BJ (cell line): Measurements from ENCODE around the gene CUX1. TPM values are rescaled to one million over a fixed set of nuclear protein-coding genes. Genes with fewer than 3 reads are reported as not detected.

Source experiments
- CTCF ChIA-PET: fragments of 350-600 bp; formaldehyde crosslinking; extraction: SDS; loops from one replicate; lab custom pipeline; 2021; ENCODE audit warnings: antibody characterized with exemption, inconsistent platforms; lab: Yijun Ruan, JAX
- POLR2A ChIA-PET: fragments of 300-600 bp; sonication (Branson Sonifier 250); formaldehyde crosslinking; extraction: SDS; loops from one replicate; lab custom pipeline; 2021; ENCODE audit warnings: antibody characterized with exemption; lab: Charles Lee
- DNase-seq: peaks from one replicate; pipeline ENCODE4 v3.0.0-alpha.2; 2011; ENCODE audit warnings: low read depth
- H3K27me3 ChIP-seq: 2 replicates; pipeline ENCODE4 v1.6.0; 2011; ENCODE audit warnings: low read length; ENCODE audit not compliant: control insufficient read depth, insufficient read depth
- H3K36me3 ChIP-seq: 2 replicates; pipeline ENCODE4 v1.5.1; 2011; ENCODE audit warnings: low read length; ENCODE audit not compliant: control insufficient read depth, insufficient read depth
- H3K4me3 ChIP-seq: 2 replicates; pipeline ENCODE4 v1.5.1; 2011; ENCODE audit warnings: low read depth, mild to moderate bottlenecking, control low read depth, low read length
- polyA plus RNA-seq: library from polyadenylated mRNA; depleted of rRNA; stranded (reverse); fragments of >200 nt; gene quantifications from 2 replicates; pipeline ENCODE4 v1.2.3, GENCODE V29; 2011
- TF ChIP-seq, protein P1 (sequence below): IDR thresholded peaks from 2 replicates; pipeline ENCODE4 v1.5.1; 2011; ENCODE audit warnings: low read depth, mild to moderate bottlenecking, control low read depth, inconsistent platforms, low read length, moderate library complexity; ENCODE audit not compliant: insufficient read depth

CUX1 gene
- polyA plus RNA-seq, 1 experiment, result 36.5 TPM

DNA sequence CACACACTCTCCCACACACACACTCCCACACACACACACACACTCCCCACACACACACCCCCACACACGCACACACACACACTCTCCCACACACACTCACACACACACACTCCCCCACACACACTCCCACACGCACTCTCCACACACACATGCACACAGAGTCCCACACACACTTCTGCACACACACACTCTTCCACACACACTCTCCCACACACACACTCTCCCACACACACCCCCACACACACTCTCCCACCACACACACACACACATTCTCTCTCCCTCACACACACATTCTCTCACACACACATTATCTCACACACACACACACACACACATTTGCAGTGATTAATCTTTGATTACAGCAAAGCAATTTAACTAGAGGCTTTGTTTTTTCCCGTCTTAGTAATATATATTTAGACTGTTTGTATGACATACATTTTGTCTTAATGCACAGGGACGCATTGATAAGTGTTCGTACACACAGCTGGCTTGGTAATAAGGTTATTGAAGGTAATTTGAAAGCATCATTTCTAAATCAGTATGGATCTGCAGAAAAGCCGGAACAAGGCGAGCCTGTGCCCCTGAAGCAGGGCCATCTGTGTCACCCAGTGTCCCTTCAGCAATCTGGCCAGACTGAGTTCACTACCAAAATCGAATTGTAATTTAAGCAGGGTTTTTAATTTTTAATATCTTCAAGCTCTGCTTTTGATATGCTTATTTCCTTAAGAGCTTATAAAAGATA, 399.3 kb downstream of the CUX1 start:
- Histone ChIP-seq H3K4me3 (no peak overlapping the region), H3K36me3 (peaks cover 5% of the 10 kb centered on the region), H3K27me3 (no peaks in the 10 kb centered on the region)
- POLR2A ChIA-PET, result no interaction called here
- no peak for DNase-seq
- CTCF ChIA-PET, result interaction anchor here (0.6 kb wide), 1 partner anchor 55 kb away, joined by 3 read pairs; no protein-coding TSS in a partner anchor
- TF ChIP-seq, protein P1, sequence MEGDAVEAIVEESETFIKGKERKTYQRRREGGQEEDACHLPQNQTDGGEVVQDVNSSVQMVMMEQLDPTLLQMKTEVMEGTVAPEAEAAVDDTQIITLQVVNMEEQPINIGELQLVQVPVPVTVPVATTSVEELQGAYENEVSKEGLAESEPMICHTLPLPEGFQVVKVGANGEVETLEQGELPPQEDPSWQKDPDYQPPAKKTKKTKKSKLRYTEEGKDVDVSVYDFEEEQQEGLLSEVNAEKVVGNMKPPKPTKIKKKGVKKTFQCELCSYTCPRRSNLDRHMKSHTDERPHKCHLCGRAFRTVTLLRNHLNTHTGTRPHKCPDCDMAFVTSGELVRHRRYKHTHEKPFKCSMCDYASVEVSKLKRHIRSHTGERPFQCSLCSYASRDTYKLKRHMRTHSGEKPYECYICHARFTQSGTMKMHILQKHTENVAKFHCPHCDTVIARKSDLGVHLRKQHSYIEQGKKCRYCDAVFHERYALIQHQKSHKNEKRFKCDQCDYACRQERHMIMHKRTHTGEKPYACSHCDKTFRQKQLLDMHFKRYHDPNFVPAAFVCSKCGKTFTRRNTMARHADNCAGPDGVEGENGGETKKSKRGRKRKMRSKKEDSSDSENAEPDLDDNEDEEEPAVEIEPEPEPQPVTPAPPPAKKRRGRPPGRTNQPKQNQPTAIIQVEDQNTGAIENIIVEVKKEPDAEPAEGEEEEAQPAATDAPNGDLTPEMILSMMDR, result no peak

DNA sequence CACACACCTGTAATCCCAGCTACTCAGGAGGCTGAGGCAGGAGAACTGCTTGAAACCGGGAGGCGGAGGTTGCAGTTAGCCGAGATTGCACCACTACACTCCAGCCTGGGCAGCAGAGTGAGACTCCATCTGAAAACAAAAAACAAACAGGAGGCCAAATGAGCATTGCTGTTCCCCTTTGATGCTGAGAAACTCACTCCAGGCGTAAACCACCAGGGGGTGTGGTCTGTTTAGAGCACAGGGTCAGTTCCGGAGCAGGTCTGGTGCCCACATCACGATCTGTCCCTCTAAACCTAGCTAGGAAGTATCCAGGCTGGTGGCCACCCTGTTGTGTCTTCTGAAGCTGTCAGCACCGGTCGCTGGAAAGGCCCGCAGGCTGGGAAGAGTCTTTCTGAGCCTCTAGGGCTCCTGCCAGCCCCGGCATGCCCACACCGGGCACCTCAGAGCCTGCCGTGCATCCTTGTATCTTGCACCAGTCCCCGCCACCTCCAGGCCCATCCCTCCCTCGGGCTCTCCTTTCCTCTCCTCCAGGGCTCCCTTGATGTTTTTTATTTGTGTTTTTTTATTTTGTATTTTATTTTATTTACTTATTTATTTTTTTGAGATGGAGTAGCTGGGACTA, 402.9 kb downstream of the CUX1 start:
- POLR2A ChIA-PET, result no interaction called here
- TF ChIP-seq, protein P1, result no peak
- no peak for DNase-seq

DNA sequence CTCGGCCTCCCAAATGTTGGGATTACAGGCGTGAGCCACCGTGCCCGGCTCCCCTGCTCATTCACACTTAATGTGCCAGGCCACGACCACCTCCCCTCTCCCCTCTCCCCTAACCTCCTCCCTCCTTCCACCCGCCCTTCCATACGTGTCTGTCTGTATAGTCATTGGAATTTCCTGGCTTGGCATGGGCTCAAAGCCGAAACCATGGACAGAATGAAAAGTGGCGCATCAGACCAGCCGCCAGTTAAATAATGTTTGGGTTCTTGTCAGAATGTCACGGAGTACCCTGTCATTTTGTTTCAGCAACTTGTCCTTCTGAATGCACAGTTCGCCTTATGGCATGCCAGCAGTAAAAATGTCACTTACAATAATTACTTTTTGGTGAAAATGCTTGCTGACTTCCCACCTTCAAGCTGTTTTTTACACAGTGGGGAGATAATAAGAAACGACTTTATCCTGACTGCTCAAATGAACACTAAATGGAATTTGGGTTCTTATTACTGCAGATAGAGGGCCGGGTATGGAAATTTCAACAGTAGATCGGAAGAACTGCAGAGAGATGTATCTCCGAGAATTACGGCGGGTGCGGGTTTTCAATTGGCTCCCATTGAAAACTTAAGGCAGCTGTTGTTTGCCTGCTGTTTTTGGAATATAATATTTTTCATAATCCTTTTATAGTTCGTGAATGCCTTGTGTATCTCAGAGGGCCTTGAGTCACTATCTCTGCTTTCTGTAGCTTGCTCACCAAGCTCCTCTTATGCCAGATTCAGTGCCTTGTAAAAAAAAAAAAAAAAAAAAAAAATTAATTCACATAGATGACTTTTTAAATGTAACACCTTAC, 403.8 kb downstream of the CUX1 start:
- H3K36me3 ChIP-seq, result no peaks in the 10 kb centered on the region; the same call in 1 of the 2 replicates
- TF ChIP-seq, protein P1, result no peak
- CTCF ChIA-PET, result interaction anchor here (0.6 to 1.5 kb wide), 4 partner anchors 14 to 618 kb away, joined by 3 to 4 read pairs (median 3); no protein-coding TSS in a partner anchor
- no peaks in the 10 kb centered on the region for H3K27me3 ChIP-seq
- no peak for DNase-seq
- POLR2A ChIA-PET, result interaction anchor here (0.6 kb wide), 1 partner anchor 625 kb away, joined by 18 read pairs; no protein-coding TSS in a partner anchor
- H3K4me3 ChIP-seq, result no peak overlapping the region

More for the DNA sequence above, 402.9 kb downstream of the CUX1 start:
- Histone ChIP-seq H3K27me3 (no peaks in the 10 kb centered on the region), H3K36me3 (no peaks in the 10 kb centered on the region; the same call in 1 of the 2 replicates), H3K4me3 (no peak overlapping the region)
- CTCF ChIA-PET, result interaction anchor here (1.1 kb wide), 1 partner anchor 617 kb away, joined by 3 read pairs; no protein-coding TSS in a partner anchor

DNA sequence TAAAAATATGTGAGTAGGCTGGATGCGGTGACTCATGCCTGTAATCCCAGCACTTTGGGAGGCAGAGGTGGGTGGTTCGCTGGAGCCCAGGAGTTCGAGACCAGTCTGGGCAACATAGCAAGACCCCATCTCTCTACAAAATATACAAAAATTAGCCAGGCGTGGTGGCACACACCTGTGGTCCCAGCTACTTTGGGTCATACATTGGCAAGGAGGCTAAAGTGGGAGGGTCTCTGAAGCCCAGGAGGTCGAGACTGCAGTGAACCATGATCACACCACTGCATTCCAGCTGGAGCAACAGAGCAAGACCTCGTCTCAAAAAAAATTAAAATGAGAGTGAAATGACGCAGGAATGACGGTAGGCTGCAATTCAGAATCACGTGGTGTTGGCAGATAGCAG, 404.5 kb downstream of the CUX1 start:
- ChIA-PET CTCF (interaction anchor here (0.6 to 1.5 kb wide), 2 partner anchors 14 to 19 kb away, joined by 3 to 4 read pairs; no protein-coding TSS in a partner anchor), POLR2A (no interaction called here)
- H3K4me3 ChIP-seq, result no peak overlapping the region

More for the DNA sequence above, 404.5 kb downstream of the CUX1 start:
- Histone ChIP-seq H3K36me3 (no peaks in the 10 kb centered on the region; the same call in 1 of the 2 replicates), H3K27me3 (no peaks in the 10 kb centered on the region)
- no peak for DNase-seq
- TF ChIP-seq, protein P1, result no peak
